NB4 (cell line): ENCODE results near the gene CATSPERB.

Source experiments
- DNase-seq: peaks from one replicate; pipeline ENCODE4 v3.0.0; 2010; ENCODE audit warnings: low read depth
- H3K4me3 ChIP-seq: one replicate; pipeline ENCODE4 v1.5.1; 2011; ENCODE audit warnings: mild to moderate bottlenecking, low read depth, low read length, moderate library complexity
- CTCF ChIP-seq: IDR thresholded peaks from one replicate; pipeline ENCODE4 v1.5.1; 2012; ENCODE audit warnings: low read depth, low read length
- MAX ChIP-seq: IDR thresholded peaks from 2 replicates; pipeline ENCODE4 v1.6.1; 2011; ENCODE audit warnings: low read depth, low read length
- MYC ChIP-seq: IDR thresholded peaks from 2 replicates; pipeline ENCODE4 v1.6.1; 2011; ENCODE audit warnings: low read depth, low read length
- POLR2A ChIP-seq: IDR thresholded peaks from 2 replicates; pipeline ENCODE4 v1.6.1; 2011; ENCODE audit warnings: mild to moderate bottlenecking; ENCODE audit not compliant: insufficient read length; ENCODE audit errors: extremely low read depth

The CATSPERB gene

GRCh38 chr14:91755570-91756295 lies 23.8 kb upstream of the CATSPERB start:
- H3K4me3 ChIP-seq, result no peak overlapping the region
- DNase-seq, result no peak
- TF ChIP-seq MYC (no peak), MAX (no peak), CTCF (no peak), POLR2A (no peak)

- DNase-seq, result no peak
- no peak overlapping the region for H3K4me3 ChIP-seq
- no peak for TF ChIP-seq MAX
- TF ChIP-seq MYC, result no peak
- no peak for TF ChIP-seq POLR2A
- TF ChIP-seq CTCF, result no peak
Measured at GRCh38 chr14:91754819-91755218, 22.9 kb upstream of the CATSPERB start.

GRCh38 chr14:91754185-91754584 lies 22.3 kb upstream of the CATSPERB start:
- TF ChIP-seq CTCF, result no peak
- no peak for TF ChIP-seq POLR2A
- no peak for TF ChIP-seq MAX
- no peak for TF ChIP-seq MYC
- no peak for DNase-seq
- no peak overlapping the region for H3K4me3 ChIP-seq

- no peak for TF ChIP-seq POLR2A
- TF ChIP-seq MAX, result no peak
- TF ChIP-seq MYC, result no peak
- TF ChIP-seq CTCF, result no peak
- H3K4me3 ChIP-seq, result no peak overlapping the region
- no peak for DNase-seq
Measured at GRCh38 chr14:91753501-91754128, 21.7 kb upstream of the CATSPERB start.

GRCh38 chr14:91752961-91753360 lies 21.1 kb upstream of the CATSPERB start:
- no peak overlapping the region for H3K4me3 ChIP-seq
- TF ChIP-seq MYC, result no peak
- no peak for TF ChIP-seq POLR2A
- TF ChIP-seq MAX, result no peak
- no peak for TF ChIP-seq CTCF
- no peak for DNase-seq
